ENCODE data around the gene RIT2.

RIT2 gene

GRCh38 chr18:43009674-43010073 is 105.8 kb downstream of the RIT2 start:
- no peak for DNase-seq

- DNase-seq: no peak
Observed at GRCh38 chr18:43007365-43007764, 108.1 kb downstream of the RIT2 start.

GRCh38 chr18:43004421-43004820 is 111.1 kb downstream of the RIT2 start:
- DNase-seq: no peak

- no peak for DNase-seq
Observed at GRCh38 chr18:43001821-43002220, 113.7 kb downstream of the RIT2 start.

GRCh38 chr18:42996824-42997223 is 118.7 kb downstream of the RIT2 start:
- DNase-seq: no peak

GRCh38 chr18:42980426-42980825 is 135.1 kb downstream of the RIT2 start:
- no peak for DNase-seq

- no peak for DNase-seq
Observed at GRCh38 chr18:42977982-42978637, 137.4 kb downstream of the RIT2 start.

- no peak for DNase-seq
Observed at GRCh38 chr18:42976869-42977590, 138.5 kb downstream of the RIT2 start.

- DNase-seq: no peak
Observed at GRCh38 chr18:42969366-42969765, 146.1 kb downstream of the RIT2 start.

GRCh38 chr18:42961298-42961697 is 154.2 kb downstream of the RIT2 start:
- no peak for DNase-seq

GRCh38 chr18:42959528-42959927 is 156.0 kb downstream of the RIT2 start:
- DNase-seq: no peak

GRCh38 chr18:42958353-42958752 is 157.1 kb downstream of the RIT2 start:
- DNase-seq: no peak

- DNase-seq: no peak
Observed at GRCh38 chr18:42956287-42956686, 159.2 kb downstream of the RIT2 start.

GRCh38 chr18:42954887-42955286 is 160.6 kb downstream of the RIT2 start:
- no peak for DNase-seq

- DNase-seq: no peak
Observed at GRCh38 chr18:42953306-42953705, 162.2 kb downstream of the RIT2 start.

- DNase-seq: no peak
Observed at GRCh38 chr18:42950732-42951131, 164.8 kb downstream of the RIT2 start.

- DNase-seq: no peak
Observed at GRCh38 chr18:42948831-42949230, 166.7 kb downstream of the RIT2 start.

- no peak for DNase-seq
Observed at GRCh38 chr18:42941860-42942259, 173.6 kb downstream of the RIT2 start.

GRCh38 chr18:42941021-42941420 is 174.5 kb downstream of the RIT2 start:
- DNase-seq: no peak

GRCh38 chr18:42937436-42937835 is 178.0 kb downstream of the RIT2 start:
- DNase-seq: no peak

GRCh38 chr18:42936289-42936688 is 179.2 kb downstream of the RIT2 start:
- no peak for DNase-seq

GRCh38 chr18:42931491-42931890 is 184.0 kb downstream of the RIT2 start:
- DNase-seq: no peak

GRCh38 chr18:42929857-42930256 is 185.6 kb downstream of the RIT2 start:
- DNase-seq: no peak

GRCh38 chr18:42929181-42929580 is 186.3 kb downstream of the RIT2 start:
- DNase-seq: no peak

GRCh38 chr18:42925036-42925435 is 190.4 kb downstream of the RIT2 start:
- DNase-seq: no peak

Data from CD4-positive, alpha-beta T cell treated with Interleukin-21 for 1 hour (primary cell).